GM19035 (cell line): ENCODE data around the gene ZSWIM5.
"Not testable (repeated sequence)": the region's sequence is repeated elsewhere in the genome, so short reads cannot be mapped to it uniquely, and the experiment has no call there.

ENCODE experiments used
- ATAC-seq: cut with Tn5 transposase; IDR thresholded peaks from one replicate; pipeline ENCODE4 v1.9.1; 2021; ENCODE audit not compliant: unreplicated experiment

Gene ZSWIM5

GRCh38 chr1:45097944-45098343, 108.5 kb downstream of the ZSWIM5 start:
- ATAC-seq, result no peak

- no peak for ATAC-seq
These were observed 109.3 kb downstream of the ZSWIM5 start for GRCh38 chr1:45097079-45097478.

- no peak for ATAC-seq
These were observed 111.0 kb downstream of the ZSWIM5 start for GRCh38 chr1:45095450-45095849.

GRCh38 chr1:45094371-45094770, 112.0 kb downstream of the ZSWIM5 start:
- ATAC-seq, result not testable (repeated sequence)

- ATAC-seq, result no peak
These were observed 113.1 kb downstream of the ZSWIM5 start for GRCh38 chr1:45093334-45093733.

- no peak for ATAC-seq
These were observed 116.7 kb downstream of the ZSWIM5 start for GRCh38 chr1:45089711-45090110.

GRCh38 chr1:45084562-45084961, 121.8 kb downstream of the ZSWIM5 start:
- ATAC-seq, result no peak

GRCh38 chr1:45079533-45079932, 126.9 kb downstream of the ZSWIM5 start:
- ATAC-seq, result no peak

- ATAC-seq, result not testable (repeated sequence)
These were observed 129.4 kb downstream of the ZSWIM5 start for GRCh38 chr1:45076959-45077358.

GRCh38 chr1:45071567-45071966, 134.8 kb downstream of the ZSWIM5 start:
- no peak for ATAC-seq

- no peak for ATAC-seq
These were observed 138.6 kb downstream of the ZSWIM5 start for GRCh38 chr1:45067806-45068205.

- no peak for ATAC-seq
These were observed 141.3 kb downstream of the ZSWIM5 start for GRCh38 chr1:45065083-45065482.

- ATAC-seq, result not testable (repeated sequence)
These were observed 143.9 kb downstream of the ZSWIM5 start for GRCh38 chr1:45062463-45062862.

GRCh38 chr1:45059829-45060228, 146.6 kb downstream of the ZSWIM5 start:
- no peak for ATAC-seq

GRCh38 chr1:45057542-45057941, 148.9 kb downstream of the ZSWIM5 start:
- no peak for ATAC-seq

- ATAC-seq, result no peak
These were observed 155.2 kb downstream of the ZSWIM5 start for GRCh38 chr1:45051005-45051772.

- no peak for ATAC-seq
These were observed 159.4 kb downstream of the ZSWIM5 start for GRCh38 chr1:45047032-45047431.

- ATAC-seq, result no peak
These were observed 161.5 kb downstream of the ZSWIM5 start for GRCh38 chr1:45044916-45045315.

- no peak for ATAC-seq
These were observed 163.3 kb downstream of the ZSWIM5 start for GRCh38 chr1:45043094-45043493.

GRCh38 chr1:45040297-45040696, 166.1 kb downstream of the ZSWIM5 start:
- no peak for ATAC-seq

- no peak for ATAC-seq
These were observed 167.6 kb downstream of the ZSWIM5 start for GRCh38 chr1:45038661-45039364.

- no peak for ATAC-seq
These were observed 168.2 kb downstream of the ZSWIM5 start for GRCh38 chr1:45038240-45038639.
